ENCODE data around the gene PSAT1.

- no peak for TF ChIP-seq POLR2AphosphoS5 (IDR thresholded peaks at IDR 0.05; ENCODE audit: borderline replicate concordance, low read depth, low read length)
- TF ChIP-seq EZH2 (IDR thresholded peaks at IDR 0.05), result no peak
- no peak for TF ChIP-seq FOXP2 (optimal IDR thresholded peaks at IDR 0.05; ENCODE audit: control extremely low read depth, extremely low read length, insufficient read depth)
Observed at GRCh38 chr9:78354324-78354973, 57.5 kb downstream of the PSAT1 start.
